HepG2 (cell line): ENCODE results near the gene FAM89B. TPM values are rescaled to one million over a fixed set of nuclear protein-coding genes. Genes with fewer than 3 reads are reported as not detected.

ENCODE experiments used
- CBX1 ChIP-seq: IDR thresholded peaks from one replicate; pipeline ENCODE4 v1.6.1; 2016; ENCODE audit warnings: antibody characterized with exemption, low read depth
- ELF1 ChIP-seq: sonication (generic); formaldehyde crosslinking; IDR thresholded peaks from 2 replicates; pipeline ENCODE4 v1.4.0; 2020; ENCODE audit warnings: missing genetic modification reagents
- ETV5 ChIP-seq: IDR thresholded peaks from 2 replicates; pipeline ENCODE4 v1.6.1; 2018; ENCODE audit warnings: missing biosample characterization, missing genetic modification reagents, inconsistent platforms, borderline replicate concordance
- ISL2 ChIP-seq: sonication (generic); formaldehyde crosslinking; IDR thresholded peaks from 2 replicates; pipeline ENCODE4 v1.5.0; 2020; ENCODE audit warnings: missing genetic modification reagents
- KDM1A ChIP-seq: IDR thresholded peaks from 2 replicates; pipeline ENCODE4 v1.6.1; 2016; ENCODE audit warnings: missing compliant biosample characterization
- KDM2A ChIP-seq: sonication (generic); formaldehyde crosslinking; IDR thresholded peaks from 2 replicates; pipeline ENCODE4 v1.4.0; 2020; ENCODE audit warnings: low read depth, missing genetic modification reagents, borderline replicate concordance
- MATR3 ChIP-seq: sonication (generic); formaldehyde crosslinking; IDR thresholded peaks from 2 replicates; pipeline ENCODE4 v1.4.0; 2020; ENCODE audit warnings: missing genetic modification reagents
- NFE2 ChIP-seq: sonication (generic); formaldehyde crosslinking; IDR thresholded peaks from 2 replicates; pipeline ENCODE4 v1.4.0; 2020; ENCODE audit warnings: missing genetic modification reagents
- NFKBIZ ChIP-seq: IDR thresholded peaks from 2 replicates; pipeline ENCODE4 v1.6.1; 2018; ENCODE audit warnings: missing genetic modification reagents, missing compliant biosample characterization
- NR2F1 ChIP-seq, 2 experiments: fragments of 450-650 bp in 1 of 2; formaldehyde crosslinking in 1 of 2; IDR thresholded peaks; 2 replicates each; pipeline versions ENCODE4 v1.5.0 to v1.6.1; 2016 to 2020; ENCODE audit warnings: mild to moderate bottlenecking in 1 of 2, missing compliant biosample characterization in 1 of 2, missing genetic modification reagents in 1 of 2, moderate library complexity in 1 of 2
- POLR2AphosphoS2 ChIP-seq: IDR thresholded peaks from 2 replicates; pipeline ENCODE4 v1.6.1; 2011; ENCODE audit warnings: low read depth, low read length, improper control_type of control experiment
- RORA ChIP-seq: sonication (generic); formaldehyde crosslinking; IDR thresholded peaks from 2 replicates; pipeline ENCODE4 v1.5.0; 2020; ENCODE audit warnings: mild to moderate bottlenecking, missing genetic modification reagents, moderate library complexity
- SMARCE1 ChIP-seq: fragments of 450-650 bp; IDR thresholded peaks from 2 replicates; pipeline ENCODE4 v1.6.1; 2017; ENCODE audit warnings: borderline replicate concordance
- XBP1 ChIP-seq: sonication (generic); formaldehyde crosslinking; IDR thresholded peaks from 2 replicates; pipeline ENCODE4 v1.5.0; 2020; ENCODE audit warnings: missing genetic modification reagents
- ZBTB8A ChIP-seq: sonication (generic); formaldehyde crosslinking; IDR thresholded peaks from 2 replicates; pipeline ENCODE4 v1.4.0; 2020; ENCODE audit warnings: mild to moderate bottlenecking, low read depth, missing genetic modification reagents, borderline replicate concordance
- ZFX ChIP-seq: sonication (generic); formaldehyde crosslinking; IDR thresholded peaks from 2 replicates; pipeline ENCODE4 v1.4.0; 2020; ENCODE audit warnings: mild to moderate bottlenecking, low read depth, missing genetic modification reagents, moderate library complexity
- ZFY ChIP-seq: sonication (generic); formaldehyde crosslinking; IDR thresholded peaks from 2 replicates; pipeline ENCODE4 v1.4.0; 2020; ENCODE audit warnings: missing genetic modification reagents
- ZNF354B ChIP-seq: sonication (generic); formaldehyde crosslinking; IDR thresholded peaks from 2 replicates; pipeline ENCODE4 v1.8.0; 2022; ENCODE audit warnings: mild to moderate bottlenecking, missing genetic modification reagents
- ZNF674 ChIP-seq: sonication (generic); formaldehyde crosslinking; IDR thresholded peaks from 2 replicates; pipeline ENCODE4 v1.5.0; 2020; ENCODE audit warnings: low read depth, mild to moderate bottlenecking, missing genetic modification reagents
- ZNF776 ChIP-seq: sonication (generic); formaldehyde crosslinking; IDR thresholded peaks from 2 replicates; pipeline ENCODE4 v1.4.0; 2020; ENCODE audit warnings: mild to moderate bottlenecking, missing genetic modification reagents
- polyA plus RNA-seq, 8 experiments: library from polyadenylated mRNA; depleted of rRNA in 3 of 8; stranded (reverse) in 7 of 8; unstranded in 1 of 8; fragments of >200 nt; fragmentation: Illumina TruSeq in 4 of 8; extraction: Trizol in 4 of 8; gene quantifications; 2 replicates each; pipeline versions ENCODE4 v1.2.1 to v1.2.3, GENCODE V29; 2011 to 2016; ENCODE audit warnings: low read depth in 4 of 8, missing spikeins in 1 of 8, mixed read lengths in 1 of 8; ENCODE audit not compliant: insufficient read depth in 1 of 8
- total RNA-seq, 5 experiments: library from RNA; depleted of rRNA; stranded (reverse); fragments of >200 nt; fragmentation: Illumina TruSeq; extraction: Trizol; gene quantifications; 2 replicates each; pipeline ENCODE4 v1.2.3, GENCODE V29; 2016; ENCODE audit warnings: low read depth in 1 of 5
- TF ChIP-seq, protein P1 (sequence below): sonication (generic); formaldehyde crosslinking; IDR thresholded peaks from 2 replicates; pipeline ENCODE4 v1.4.0; 2020; ENCODE audit warnings: low read depth, mild to moderate bottlenecking, missing genetic modification reagents
- TF ChIP-seq, protein P2 (sequence below): sonication (generic); formaldehyde crosslinking; IDR thresholded peaks from 2 replicates; pipeline ENCODE4 v1.4.0; 2020; ENCODE audit warnings: mild to moderate bottlenecking, missing genetic modification reagents
- TF ChIP-seq, protein P3 (sequence below): sonication (generic); formaldehyde crosslinking; IDR thresholded peaks from 2 replicates; pipeline ENCODE4 v1.4.0; 2020; ENCODE audit warnings: missing genetic modification reagents
- TF ChIP-seq, protein P4 (sequence below): sonication (generic); formaldehyde crosslinking; IDR thresholded peaks from 2 replicates; pipeline ENCODE4 v1.4.0; 2020; ENCODE audit warnings: missing genetic modification reagents
- TF ChIP-seq, protein P5 (sequence below): sonication (generic); formaldehyde crosslinking; IDR thresholded peaks from 2 replicates; pipeline ENCODE4 v1.5.0; 2020; ENCODE audit warnings: mild to moderate bottlenecking, missing genetic modification reagents

The FAM89B gene
- total and polyA plus RNA-seq, 2 of the 13 experiments (the other 11 are each of a cell fraction or from before 2014, with no cell fraction given), result 5.7 to 8.0 TPM

DNA sequence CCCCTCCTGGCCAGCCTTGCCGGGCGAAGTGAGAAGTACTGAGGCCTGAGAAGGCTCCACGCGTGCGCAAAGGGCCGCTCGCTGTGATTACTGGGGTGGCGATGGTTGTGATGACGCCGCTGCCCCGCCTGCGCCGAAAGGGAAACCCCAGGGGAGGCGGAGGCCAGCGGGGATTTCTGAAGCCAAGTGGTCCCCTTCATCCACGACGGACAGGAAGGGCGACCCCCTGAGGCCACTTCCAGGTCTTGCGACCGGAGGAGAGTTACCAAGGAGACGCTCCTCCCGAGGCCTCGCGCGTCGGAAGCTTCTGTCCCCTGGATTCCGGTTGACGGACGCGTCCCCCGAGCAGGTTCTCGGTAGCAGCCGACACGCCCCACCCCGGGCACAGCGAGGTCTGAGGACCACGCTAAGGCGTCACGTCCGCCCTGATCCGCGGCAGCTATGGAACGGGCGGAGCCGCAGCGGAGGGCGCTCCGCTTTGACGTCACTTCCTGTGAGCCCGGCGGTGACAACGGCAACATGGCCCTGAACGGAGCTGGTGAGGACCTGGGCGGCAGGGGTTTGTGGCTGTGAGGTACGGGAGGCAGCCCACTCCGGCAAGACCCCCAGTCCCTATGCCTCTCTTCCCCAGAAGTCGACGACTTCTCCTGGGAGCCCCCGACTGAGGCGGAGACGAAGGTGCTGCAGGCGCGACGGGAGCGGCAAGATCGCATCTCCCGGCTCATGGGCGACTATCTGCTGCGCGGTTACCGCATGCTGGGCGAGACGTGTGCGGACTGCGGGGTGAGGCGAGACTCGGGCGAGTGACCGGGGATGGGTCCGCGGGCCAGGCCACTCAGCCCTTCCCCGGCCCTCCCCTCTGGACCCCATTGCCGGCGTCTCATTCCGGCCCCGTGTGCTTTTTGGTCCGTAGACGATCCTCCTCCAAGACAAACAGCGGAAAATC is 2.1 kb upstream of the FAM89B start, which contains the start of gene ZNRD2 (continued):
- no peak for TF ChIP-seq ZNF354B (CRISPR knock-in tag)
- TF ChIP-seq POLR2AphosphoS2, result no peak
- peak; percentile 92 for TF ChIP-seq ETV5 (CRISPR knock-in tag)
- no peak for TF ChIP-seq ZNF674 (CRISPR knock-in tag)
- no peak for TF ChIP-seq RORA (CRISPR knock-in tag)
- no peak for TF ChIP-seq SMARCE1
- peak; percentile 90 for TF ChIP-seq ELF1 (CRISPR knock-in tag)
- TF ChIP-seq NR2F1 (CRISPR knock-in tag; IDR thresholded peaks at IDR 0.05), result no peak
- TF ChIP-seq, protein P1, sequence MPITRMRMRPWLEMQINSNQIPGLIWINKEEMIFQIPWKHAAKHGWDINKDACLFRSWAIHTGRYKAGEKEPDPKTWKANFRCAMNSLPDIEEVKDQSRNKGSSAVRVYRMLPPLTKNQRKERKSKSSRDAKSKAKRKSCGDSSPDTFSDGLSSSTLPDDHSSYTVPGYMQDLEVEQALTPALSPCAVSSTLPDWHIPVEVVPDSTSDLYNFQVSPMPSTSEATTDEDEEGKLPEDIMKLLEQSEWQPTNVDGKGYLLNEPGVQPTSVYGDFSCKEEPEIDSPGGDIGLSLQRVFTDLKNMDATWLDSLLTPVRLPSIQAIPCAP (CRISPR knock-in tag), result no peak
- no peak for TF ChIP-seq MATR3
- TF ChIP-seq, protein P2, sequence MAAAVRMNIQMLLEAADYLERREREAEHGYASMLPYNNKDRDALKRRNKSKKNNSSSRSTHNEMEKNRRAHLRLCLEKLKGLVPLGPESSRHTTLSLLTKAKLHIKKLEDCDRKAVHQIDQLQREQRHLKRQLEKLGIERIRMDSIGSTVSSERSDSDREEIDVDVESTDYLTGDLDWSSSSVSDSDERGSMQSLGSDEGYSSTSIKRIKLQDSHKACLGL, result peak; percentile 87
- TF ChIP-seq, protein P3, sequence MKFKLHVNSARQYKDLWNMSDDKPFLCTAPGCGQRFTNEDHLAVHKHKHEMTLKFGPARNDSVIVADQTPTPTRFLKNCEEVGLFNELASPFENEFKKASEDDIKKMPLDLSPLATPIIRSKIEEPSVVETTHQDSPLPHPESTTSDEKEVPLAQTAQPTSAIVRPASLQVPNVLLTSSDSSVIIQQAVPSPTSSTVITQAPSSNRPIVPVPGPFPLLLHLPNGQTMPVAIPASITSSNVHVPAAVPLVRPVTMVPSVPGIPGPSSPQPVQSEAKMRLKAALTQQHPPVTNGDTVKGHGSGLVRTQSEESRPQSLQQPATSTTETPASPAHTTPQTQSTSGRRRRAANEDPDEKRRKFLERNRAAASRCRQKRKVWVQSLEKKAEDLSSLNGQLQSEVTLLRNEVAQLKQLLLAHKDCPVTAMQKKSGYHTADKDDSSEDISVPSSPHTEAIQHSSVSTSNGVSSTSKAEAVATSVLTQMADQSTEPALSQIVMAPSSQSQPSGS (CRISPR knock-in tag), result peak; percentile 90
- peak; percentile 31 for TF ChIP-seq CBX1
- no peak for TF ChIP-seq KDM1A (CRISPR knock-in tag)
- peak; percentile 87 for TF ChIP-seq ZFY (CRISPR knock-in tag)
- TF ChIP-seq, protein P4, sequence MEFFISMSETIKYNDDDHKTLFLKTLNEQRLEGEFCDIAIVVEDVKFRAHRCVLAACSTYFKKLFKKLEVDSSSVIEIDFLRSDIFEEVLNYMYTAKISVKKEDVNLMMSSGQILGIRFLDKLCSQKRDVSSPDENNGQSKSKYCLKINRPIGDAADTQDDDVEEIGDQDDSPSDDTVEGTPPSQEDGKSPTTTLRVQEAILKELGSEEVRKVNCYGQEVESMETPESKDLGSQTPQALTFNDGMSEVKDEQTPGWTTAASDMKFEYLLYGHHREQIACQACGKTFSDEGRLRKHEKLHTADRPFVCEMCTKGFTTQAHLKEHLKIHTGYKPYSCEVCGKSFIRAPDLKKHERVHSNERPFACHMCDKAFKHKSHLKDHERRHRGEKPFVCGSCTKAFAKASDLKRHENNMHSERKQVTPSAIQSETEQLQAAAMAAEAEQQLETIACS (CRISPR knock-in tag), result no peak
- TF ChIP-seq, protein P5, sequence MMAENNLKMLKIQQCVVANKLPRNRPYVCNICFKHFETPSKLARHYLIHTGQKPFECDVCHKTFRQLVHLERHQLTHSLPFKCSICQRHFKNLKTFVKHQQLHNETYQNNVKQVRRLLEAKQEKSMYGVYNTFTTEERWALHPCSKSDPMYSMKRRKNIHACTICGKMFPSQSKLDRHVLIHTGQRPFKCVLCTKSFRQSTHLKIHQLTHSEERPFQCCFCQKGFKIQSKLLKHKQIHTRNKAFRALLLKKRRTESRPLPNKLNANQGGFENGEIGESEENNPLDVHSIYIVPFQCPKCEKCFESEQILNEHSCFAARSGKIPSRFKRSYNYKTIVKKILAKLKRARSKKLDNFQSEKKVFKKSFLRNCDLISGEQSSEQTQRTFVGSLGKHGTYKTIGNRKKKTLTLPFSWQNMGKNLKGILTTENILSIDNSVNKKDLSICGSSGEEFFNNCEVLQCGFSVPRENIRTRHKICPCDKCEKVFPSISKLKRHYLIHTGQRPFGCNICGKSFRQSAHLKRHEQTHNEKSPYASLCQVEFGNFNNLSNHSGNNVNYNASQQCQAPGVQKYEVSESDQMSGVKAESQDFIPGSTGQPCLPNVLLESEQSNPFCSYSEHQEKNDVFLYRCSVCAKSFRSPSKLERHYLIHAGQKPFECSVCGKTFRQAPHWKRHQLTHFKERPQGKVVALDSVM (CRISPR knock-in tag), result peak; percentile 55
- no peak for TF ChIP-seq ZBTB8A (CRISPR knock-in tag)
- TF ChIP-seq NFE2 (CRISPR knock-in tag), result no peak
- peak; percentile 85 for TF ChIP-seq ZFX (CRISPR knock-in tag)
- TF ChIP-seq KDM2A (CRISPR knock-in tag), result peak; percentile 97
- TF ChIP-seq XBP1 (CRISPR knock-in tag), result no peak
- TF ChIP-seq NFKBIZ, result 0 out of 2 replicates have a peak, but pooled peaks have one; percentile 56
- TF ChIP-seq ISL2 (CRISPR knock-in tag), result peak; percentile 62; the same call in 1 of the 2 replicates
- peak; percentile 80; the same call in 1 of the 2 replicates for TF ChIP-seq ZNF776 (CRISPR knock-in tag)
